IMR-90 (cell line): ENCODE results near the gene NACA. TPM values are rescaled to one million over a fixed set of nuclear protein-coding genes. Genes with fewer than 3 reads are reported as not detected.
A peak's percentile ranks its signal among the peaks of the same experiment; 100 is the strongest.

Experiments used
- ATAC-seq: fragments of 200-7000 bp; cut with Tn5 transposase; 2 replicates; pipeline ENCODE4 v1.9.1; 2020; ENCODE audit warnings: low read depth, mild to moderate bottlenecking, moderate library complexity
- BruUV-seq: library from RNA; stranded (reverse); fragments of 400-500 nt; replicated peaks from 2 replicates; lab custom pipeline; 2021; lab: Mats Ljungman, UMichigan
- CTCF ChIA-PET: fragments of 300-600 bp; formaldehyde crosslinking; extraction: SDS; loops from one replicate; lab custom pipeline; 2021; ENCODE audit warnings: antibody characterized with exemption; lab: Yijun Ruan, JAX
- POLR2A ChIA-PET: fragments of 300-600 bp; sonication (Branson Sonifier 250); formaldehyde crosslinking; loops from one replicate; lab custom pipeline; 2022; ENCODE audit warnings: antibody characterized with exemption; ENCODE audit not compliant: unreplicated experiment; lab: Charles Lee
- DNase-seq: peaks from one replicate; pipeline ENCODE4 v3.0.0; 2013
- H2AFZ ChIP-seq: replicated peaks from 2 replicates; pipeline ENCODE3; 2013; ENCODE audit warnings: low read length, mild to moderate bottlenecking; ENCODE audit not compliant: poor library complexity
- H2AK5ac ChIP-seq: 2 replicates; pipeline ENCODE4 v1.6.1; 2013; ENCODE audit warnings: low read depth, low read length, inconsistent platforms
- H2AK9ac ChIP-seq: replicated peaks from 2 replicates; pipeline ENCODE3; 2013; ENCODE audit warnings: mild to moderate bottlenecking, low read depth, low read length, moderate library complexity; ENCODE audit not compliant: poor library complexity
- H2BK120ac ChIP-seq: 2 replicates; pipeline ENCODE4 v1.6.1; 2013; ENCODE audit warnings: low read depth, low read length, inconsistent platforms
- H2BK15ac ChIP-seq: 3 replicates; pipeline ENCODE4 v1.6.1; 2013; ENCODE audit warnings: low read depth, low read length, inconsistent platforms
- H2BK20ac ChIP-seq: 2 replicates; pipeline ENCODE4 v1.6.1; 2013; ENCODE audit warnings: low read depth, mild to moderate bottlenecking, inconsistent platforms, low read length, moderate library complexity
- H2BK5ac ChIP-seq: 2 replicates; pipeline ENCODE4 v1.6.1; 2013; ENCODE audit warnings: mild to moderate bottlenecking, low read depth, low read length, inconsistent platforms; ENCODE audit not compliant: poor library complexity, severe bottlenecking
- H3K14ac ChIP-seq: replicated peaks from 2 replicates; pipeline ENCODE4 v1.6.1; 2013; ENCODE audit warnings: low read depth, low read length, inconsistent platforms
- H3K18ac ChIP-seq: 2 replicates; pipeline ENCODE4 v1.6.1; 2013; ENCODE audit warnings: low read depth, low read length, control low read depth
- H3K23ac ChIP-seq: 2 replicates; pipeline ENCODE4 v1.6.1; 2013; ENCODE audit warnings: low read depth, low read length, inconsistent platforms
- H3K27ac ChIP-seq: 2 replicates; pipeline ENCODE4 v1.5.1; 2013; ENCODE audit warnings: mild to moderate bottlenecking, control low read depth, low read length; ENCODE audit not compliant: insufficient read depth
- H3K27me3 ChIP-seq: 2 replicates; pipeline ENCODE4 v1.6.1; 2013; ENCODE audit warnings: low read length; ENCODE audit not compliant: control insufficient read depth, insufficient read depth
- H3K36me3 ChIP-seq: 2 replicates; pipeline ENCODE4 v1.6.1; 2013; ENCODE audit warnings: low read length, mixed read lengths; ENCODE audit not compliant: control insufficient read depth, insufficient read depth
- H3K4ac ChIP-seq: 2 replicates; pipeline ENCODE4 v1.6.1; 2013; ENCODE audit warnings: low read depth, low read length, inconsistent platforms
- H3K4me1 ChIP-seq: 2 replicates; pipeline ENCODE4 v1.6.1; 2013; ENCODE audit warnings: low read length, mixed read lengths; ENCODE audit not compliant: control insufficient read depth, insufficient read depth
- H3K4me2 ChIP-seq: 2 replicates; pipeline ENCODE4 v1.6.1; 2013; ENCODE audit warnings: low read depth, mild to moderate bottlenecking, control low read depth, low read length, moderate library complexity
- H3K4me3 ChIP-seq: 2 replicates; pipeline ENCODE4 v1.5.1; 2013; ENCODE audit warnings: low read depth, mild to moderate bottlenecking, control low read depth, low read length, moderate library complexity; ENCODE audit not compliant: insufficient read depth
- H3K56ac ChIP-seq: 2 replicates; pipeline ENCODE4 v1.6.1; 2013; ENCODE audit warnings: low read length, inconsistent platforms; ENCODE audit not compliant: insufficient read depth; ENCODE audit errors: extremely low read depth
- H3K79me1 ChIP-seq, 2 experiments: 2 replicates each; pipeline ENCODE4 v1.6.1; 2013; ENCODE audit warnings: low read length in 2 of 2, inconsistent platforms in 1 of 2, low read depth in 1 of 2
- H3K9ac ChIP-seq: 2 replicates; pipeline ENCODE4 v1.6.1; 2013; ENCODE audit warnings: low read depth, low read length, control low read depth
- H3K9me1 ChIP-seq: 2 replicates; pipeline ENCODE4 v1.6.1; 2013; ENCODE audit warnings: low read length, inconsistent platforms; ENCODE audit not compliant: insufficient read depth
- H3K9me3 ChIP-seq: 2 replicates; pipeline ENCODE4 v1.6.1; 2013; ENCODE audit warnings: low read length; ENCODE audit not compliant: control insufficient read depth, insufficient read depth
- H4K20me1 ChIP-seq: 2 replicates; pipeline ENCODE4 v1.6.1; 2013; ENCODE audit warnings: low read length, inconsistent platforms; ENCODE audit not compliant: insufficient read depth
- H4K5ac ChIP-seq: 2 replicates; pipeline ENCODE4 v1.6.1; 2013; ENCODE audit warnings: mild to moderate bottlenecking, low read depth, low read length, control low read depth
- H4K8ac ChIP-seq, 2 experiments: 2 replicates each; pipeline ENCODE4 v1.6.1; 2013; ENCODE audit warnings: low read depth in 2 of 2, low read length in 2 of 2, control low read depth in 1 of 2, inconsistent platforms in 1 of 2
- H4K91ac ChIP-seq: 2 replicates; pipeline ENCODE4 v1.6.1; 2013; ENCODE audit warnings: low read depth, low read length, inconsistent platforms; ENCODE audit not compliant: insufficient read depth
- BHLHE40 ChIP-seq: fragments of 150-350 bp; IDR thresholded peaks from 2 replicates; pipeline ENCODE4 v1.6.1; 2016; ENCODE audit warnings: mild to moderate bottlenecking, low read depth, low read length
- CHD1 ChIP-seq: IDR thresholded peaks from 2 replicates; pipeline ENCODE4 v1.6.1; 2012; ENCODE audit warnings: low read depth, low read length, improper control_type of control experiment
- CTCF ChIP-seq: conservative IDR thresholded peaks from 2 replicates; pipeline ENCODE4 v1.5.1; 2012; ENCODE audit warnings: mild to moderate bottlenecking, low read depth, low read length, improper control_type of control experiment
- MAFK ChIP-seq: IDR thresholded peaks from 2 replicates; pipeline ENCODE4 v1.6.1; 2012; ENCODE audit warnings: low read depth, low read length, improper control_type of control experiment
- MAZ ChIP-seq: IDR thresholded peaks from 2 replicates; pipeline ENCODE4 v1.6.1; 2012; ENCODE audit warnings: low read depth, mild to moderate bottlenecking, low read length, improper control_type of control experiment, moderate library complexity, borderline replicate concordance
- NFE2L2 ChIP-seq: fragments of 150-350 bp; IDR thresholded peaks from 2 replicates; pipeline ENCODE4 v1.6.1; 2016; ENCODE audit warnings: low read depth, mild to moderate bottlenecking, low read length
- POLR2A ChIP-seq: IDR thresholded peaks from 2 replicates; pipeline ENCODE4 v1.6.1; 2012; ENCODE audit warnings: mild to moderate bottlenecking, low read depth, low read length
- RAD21 ChIP-seq: IDR thresholded peaks from 2 replicates; pipeline ENCODE4 v1.6.1; 2012; ENCODE audit warnings: low read length, improper control_type of control experiment
- RCOR1 ChIP-seq: IDR thresholded peaks from 2 replicates; pipeline ENCODE4 v1.6.1; 2012; ENCODE audit warnings: mild to moderate bottlenecking, low read length, improper control_type of control experiment; ENCODE audit not compliant: insufficient replicate concordance
- RFX5 ChIP-seq: IDR thresholded peaks from 2 replicates; pipeline ENCODE4 v1.8.0; 2012; ENCODE audit warnings: low read depth, mild to moderate bottlenecking, low read length, moderate library complexity
- SMC3 ChIP-seq: fragments of 150-350 bp; IDR thresholded peaks from 2 replicates; pipeline ENCODE4 v1.6.1; 2016; ENCODE audit warnings: low read depth, mild to moderate bottlenecking, antibody characterized with exemption, low read length, moderate library complexity
- WGBS, 2 experiments: methylation state at CpG; one replicate each; pipeline versions ENCODE4 v1.1.5 to v1.1.7; 2013; ENCODE audit warnings: missing lambda C conversion rate in 2 of 2; ENCODE audit not compliant: insufficient read length in 1 of 2; ENCODE audit errors: extremely low coverage in 2 of 2; 5-methylcytosine and 5-hydroxymethylcytosine counted together
- dilution Hi-C: fragments of 300-500 bp; cut with HindIII; formaldehyde crosslinking; loops from one replicate; pipeline ENCODE4 v1.14.3; 2018; ENCODE audit warnings: low sequenced_read_pairs; ENCODE audit not compliant: unreplicated experiment
- in situ Hi-C: fragments of 300-500 bp; cut with MboI; formaldehyde crosslinking; loops from 3 replicates; pipeline ENCODE4 v1.14.3; 2019; ENCODE audit warnings: low sequenced_read_pairs, inconsistent platforms, mixed read lengths
- intact Hi-C: fragments of 100-400 bp; cut with micrococcal nuclease; formaldehyde crosslinking; loops from 2 replicates; pipeline ENCODE4 v1.10.0; 2022
- polyA plus RNA-seq, 3 experiments: library from polyadenylated mRNA; depleted of rRNA; stranded (reverse); fragments of >200 nt; gene quantifications; 2 replicates each; pipeline ENCODE4 v1.2.3, GENCODE V29; 2012; ENCODE audit warnings: low replicate concordance in 1 of 3
- total RNA-seq: library from RNA; depleted of rRNA; stranded (reverse); fragments of >200 nt; gene quantifications from 2 replicates; pipeline ENCODE4 v1.2.3, GENCODE V29; 2012
- TF ChIP-seq, protein P1 (sequence below): fragments of 150-350 bp; IDR thresholded peaks from 2 replicates; pipeline ENCODE4 v1.6.1; 2016; ENCODE audit warnings: low read depth, mild to moderate bottlenecking, low read length, moderate library complexity, borderline replicate concordance
- TF ChIP-seq, protein P2 (sequence below): fragments of 150-350 bp; IDR thresholded peaks from 2 replicates; pipeline ENCODE4 v1.6.1; 2017; ENCODE audit warnings: mild to moderate bottlenecking, antibody characterized with exemption, low read length, low read depth

NACA gene
- total and polyA plus RNA-seq, 2 of the 4 experiments (the other 2 are of a cell fraction): 662 to 1,223 TPM

- H3K36me3 ChIP-seq: peaks cover 29% of the 10 kb centered on the region
- peak overlapping the region; percentile 58 for H2BK120ac ChIP-seq
- no peak overlapping the region for H2BK20ac ChIP-seq
- peak overlapping the region; percentile 99 for H3K4ac ChIP-seq
- H2AK9ac ChIP-seq: peak overlapping the region; percentile 100
- H3K56ac ChIP-seq: peak overlapping the region; percentile 98
- in situ Hi-C loops (no loop called here), intact Hi-C loops (loop anchor here (2.0 kb wide), 2 partner anchors 87 to 95 kb away; no protein-coding TSS in a partner anchor), dilution Hi-C loops (no loop called here)
- CTCF ChIA-PET: no interaction called here
- peak overlapping the region; percentile 95 for H3K4me2 ChIP-seq
- peak overlapping the region; percentile 96 for H4K91ac ChIP-seq
- ATAC-seq (peak; percentile 2; the same call in 1 of the 2 replicates), DNase-seq (peak; percentile 86)
- H3K9me3 ChIP-seq: no peaks in the 10 kb centered on the region
- no TSS peak for BruUV-seq
- peak overlapping the region; percentile 80 for H4K5ac ChIP-seq
- peak overlapping the region; percentile 98 for H2AK5ac ChIP-seq
- peaks cover 27% of the 10 kb centered on the region for H3K9me1 ChIP-seq
- POLR2A ChIA-PET: interaction anchor here (0.6 kb wide), 1 partner anchor 38 kb away, joined by 3 read pairs; no protein-coding TSS in a partner anchor
- H3K4me3 ChIP-seq: peak overlapping the region; percentile 80
- peaks cover 0 to 46% of the 10 kb centered on the region in 2 experiments; a peak in 3 of 4 replicates for H3K79me1 ChIP-seq
- peak overlapping the region; percentile 96 for H3K9ac ChIP-seq
- H3K18ac ChIP-seq: peak overlapping the region; percentile 40
- H3K27me3 ChIP-seq: no peaks in the 10 kb centered on the region
- peak overlapping the region; percentile 92 to 93 for H4K8ac ChIP-seq
- H3K27ac ChIP-seq: peak overlapping the region; percentile 76
- H2BK15ac ChIP-seq: 0 out of 3 replicates have a peak overlapping the region, but pooled peaks have one; percentile 4
- peak overlapping the region; percentile 99 for H3K14ac ChIP-seq
- H3K23ac ChIP-seq: peak overlapping the region; percentile 96
- H4K20me1 ChIP-seq: peaks cover 51% of the 10 kb centered on the region
- peak overlapping the region; percentile 83 for H2BK5ac ChIP-seq
- 0% methylated on average over 1 of the region's 14 CpGs; no CpG with 5 or more reads in 1 of the 2 experiments for WGBS, 2 experiments
- peaks cover 5% of the 10 kb centered on the region for H3K4me1 ChIP-seq
- peak overlapping the region; percentile 40 for H2AFZ ChIP-seq
- TF ChIP-seq MAZ (no peak), RAD21 (no peak), SMC3 (no peak), RFX5 (no peak), RCOR1 (no peak), CTCF (no peak), POLR2A (peak; percentile 68; the same call in 1 of the 2 replicates), MAFK (no peak), CHD1 (no peak), NFE2L2 (no peak), BHLHE40 (no peak)
- TF ChIP-seq, protein P1, sequence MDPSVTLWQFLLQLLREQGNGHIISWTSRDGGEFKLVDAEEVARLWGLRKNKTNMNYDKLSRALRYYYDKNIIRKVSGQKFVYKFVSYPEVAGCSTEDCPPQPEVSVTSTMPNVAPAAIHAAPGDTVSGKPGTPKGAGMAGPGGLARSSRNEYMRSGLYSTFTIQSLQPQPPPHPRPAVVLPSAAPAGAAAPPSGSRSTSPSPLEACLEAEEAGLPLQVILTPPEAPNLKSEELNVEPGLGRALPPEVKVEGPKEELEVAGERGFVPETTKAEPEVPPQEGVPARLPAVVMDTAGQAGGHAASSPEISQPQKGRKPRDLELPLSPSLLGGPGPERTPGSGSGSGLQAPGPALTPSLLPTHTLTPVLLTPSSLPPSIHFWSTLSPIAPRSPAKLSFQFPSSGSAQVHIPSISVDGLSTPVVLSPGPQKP: no peak
- TF ChIP-seq, protein P2, sequence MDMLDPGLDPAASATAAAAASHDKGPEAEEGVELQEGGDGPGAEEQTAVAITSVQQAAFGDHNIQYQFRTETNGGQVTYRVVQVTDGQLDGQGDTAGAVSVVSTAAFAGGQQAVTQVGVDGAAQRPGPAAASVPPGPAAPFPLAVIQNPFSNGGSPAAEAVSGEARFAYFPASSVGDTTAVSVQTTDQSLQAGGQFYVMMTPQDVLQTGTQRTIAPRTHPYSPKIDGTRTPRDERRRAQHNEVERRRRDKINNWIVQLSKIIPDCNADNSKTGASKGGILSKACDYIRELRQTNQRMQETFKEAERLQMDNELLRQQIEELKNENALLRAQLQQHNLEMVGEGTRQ: no peak
These were observed 1.0 kb downstream of the NACA start for GRCh38 chr12:56723889-56724700.
